GM19467 (cell line): ENCODE measurements around the gene RNASE8.

ENCODE experiments used
- ATAC-seq: cut with Tn5 transposase; IDR thresholded peaks from one replicate; pipeline ENCODE4 v1.9.1; 2021; ENCODE audit warnings: mild to moderate bottlenecking, moderate library complexity; ENCODE audit not compliant: unreplicated experiment

RNASE8 gene

GRCh38 chr14:21050597-21050996 lies 7.0 kb upstream of the RNASE8 start:
- no peak for ATAC-seq

- no peak for ATAC-seq
Measured at GRCh38 chr14:21053184-21054122, 4.2 kb upstream of the RNASE8 start.

DNA sequence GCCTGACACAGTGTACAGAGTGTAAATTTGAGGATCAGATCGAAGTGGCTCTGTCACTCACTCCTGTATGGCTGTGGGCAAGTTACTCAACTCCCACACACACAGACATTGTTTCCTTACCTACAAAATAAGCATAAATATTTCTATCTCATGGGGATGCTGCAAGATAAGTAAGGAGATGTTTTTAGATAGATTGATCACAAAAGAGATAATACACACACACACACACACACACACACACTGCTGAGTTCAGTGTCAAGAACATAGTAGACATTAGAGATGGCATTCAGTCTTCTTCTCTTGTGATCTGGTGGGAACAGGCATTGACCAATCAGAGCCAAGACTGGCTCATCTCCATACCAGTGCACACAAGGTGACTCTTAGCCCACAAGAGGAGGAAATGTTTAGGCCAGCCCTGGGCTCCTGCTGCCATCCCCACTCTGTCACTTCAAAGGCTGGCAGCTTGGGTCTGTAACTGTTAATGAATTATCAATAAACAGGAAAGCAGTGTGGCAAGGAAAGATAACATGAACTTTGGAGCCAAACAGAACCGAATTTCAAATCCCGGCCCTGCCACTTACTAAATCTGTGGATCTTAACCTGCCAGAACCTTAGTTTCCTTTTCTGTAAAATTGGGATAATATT lies 3.4 kb upstream of the RNASE8 start:
- no peak for ATAC-seq

- no peak for ATAC-seq
Measured at GRCh38 chr14:21054768-21055145, 2.9 kb upstream of the RNASE8 start.

GRCh38 chr14:21055432-21056117 lies 2.0 kb upstream of the RNASE8 start:
- ATAC-seq: no peak

DNA sequence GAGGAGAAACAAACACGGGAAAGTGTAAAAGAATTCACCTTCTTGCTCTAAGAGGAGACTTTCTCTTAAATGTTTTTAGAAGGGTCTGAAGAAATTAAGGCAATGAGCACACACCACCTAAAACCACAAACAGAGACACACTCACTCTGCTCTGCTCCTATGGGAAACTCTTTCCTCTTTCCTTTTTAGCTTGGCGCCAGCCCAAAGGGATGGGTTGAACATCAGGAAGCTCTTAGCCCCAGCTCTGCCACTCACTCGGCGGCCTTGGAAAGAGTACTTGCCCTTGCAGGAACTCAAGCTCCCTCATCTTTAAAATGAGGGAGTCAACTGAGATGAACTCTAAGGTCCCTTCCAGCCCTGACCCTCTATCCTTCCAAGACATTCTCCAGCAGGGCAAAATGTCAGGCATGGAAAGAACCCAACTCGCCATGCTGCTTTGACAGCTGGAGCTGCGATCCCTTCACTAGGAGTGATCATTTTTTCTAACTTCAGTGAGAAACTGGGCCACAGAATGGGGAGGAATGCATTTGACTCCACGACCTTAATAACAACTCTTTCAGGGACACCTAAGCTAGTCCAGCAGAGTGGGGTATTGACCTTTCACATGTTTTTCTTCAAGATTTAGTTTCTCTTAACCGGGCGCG lies 980 bp upstream of the RNASE8 start:
- no peak for ATAC-seq

DNA sequence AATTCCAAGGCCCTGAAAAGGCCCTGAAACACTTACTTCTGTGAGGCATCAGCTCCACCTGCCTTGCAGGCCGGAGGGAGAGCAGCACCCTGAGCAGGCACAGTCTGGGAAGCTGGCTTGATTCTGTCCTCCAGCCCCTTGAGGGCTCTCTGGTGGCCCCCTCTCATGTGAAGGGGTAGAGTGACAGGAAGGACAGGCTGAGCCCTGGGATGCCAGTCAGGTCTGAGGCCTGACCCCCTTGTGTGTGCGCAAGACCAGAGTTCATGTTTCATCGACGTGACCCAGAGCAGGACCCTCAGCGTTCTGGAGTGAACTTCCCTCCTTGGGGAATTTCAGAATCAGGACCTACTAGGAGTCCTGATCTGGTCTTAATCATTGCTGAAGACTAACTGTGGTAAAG lies 1.3 kb downstream of the RNASE8 start:
- no peak for ATAC-seq

- no peak for ATAC-seq
Measured at GRCh38 chr14:21059842-21060613, 2.4 kb downstream of the RNASE8 start.

GRCh38 chr14:21060614-21061346 lies 3.2 kb downstream of the RNASE8 start:
- no peak for ATAC-seq

- no peak for ATAC-seq
Measured at GRCh38 chr14:21061347-21061668, 3.7 kb downstream of the RNASE8 start.

- ATAC-seq: no peak
Measured at GRCh38 chr14:21063479-21063878, 5.9 kb downstream of the RNASE8 start.

DNA sequence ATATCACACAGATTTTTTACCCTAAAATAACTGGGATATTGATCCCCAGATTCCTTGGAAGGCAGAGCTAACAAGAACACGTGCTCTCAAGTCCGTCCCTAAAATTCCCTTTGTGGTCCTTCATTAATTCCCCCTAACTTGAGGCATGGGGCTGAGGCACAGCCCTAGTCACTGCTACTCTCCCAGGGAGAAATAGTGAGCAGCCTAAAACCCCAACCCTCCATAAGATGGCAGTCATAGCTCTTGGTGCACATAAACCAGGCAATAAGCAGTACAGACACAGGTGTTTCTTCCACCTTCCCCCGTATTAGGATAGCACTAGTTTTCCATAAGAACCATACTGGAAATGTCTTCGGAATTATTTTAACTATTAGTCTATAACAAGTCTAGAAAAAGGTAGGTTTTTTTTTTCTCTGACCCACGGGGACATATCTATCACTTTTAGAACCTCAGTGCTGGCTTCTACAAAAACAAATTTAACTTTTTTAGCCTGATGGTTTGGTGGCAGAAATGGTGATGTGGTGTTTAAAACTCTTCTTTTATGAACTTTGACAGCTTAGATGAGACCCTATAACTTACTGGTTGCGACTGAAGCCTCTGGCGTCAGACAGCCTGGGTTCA lies 9.4 kb downstream of the RNASE8 start:
- no peak for ATAC-seq

GRCh38 chr14:21068521-21069387 lies 11.1 kb downstream of the RNASE8 start:
- no peak for ATAC-seq

DNA sequence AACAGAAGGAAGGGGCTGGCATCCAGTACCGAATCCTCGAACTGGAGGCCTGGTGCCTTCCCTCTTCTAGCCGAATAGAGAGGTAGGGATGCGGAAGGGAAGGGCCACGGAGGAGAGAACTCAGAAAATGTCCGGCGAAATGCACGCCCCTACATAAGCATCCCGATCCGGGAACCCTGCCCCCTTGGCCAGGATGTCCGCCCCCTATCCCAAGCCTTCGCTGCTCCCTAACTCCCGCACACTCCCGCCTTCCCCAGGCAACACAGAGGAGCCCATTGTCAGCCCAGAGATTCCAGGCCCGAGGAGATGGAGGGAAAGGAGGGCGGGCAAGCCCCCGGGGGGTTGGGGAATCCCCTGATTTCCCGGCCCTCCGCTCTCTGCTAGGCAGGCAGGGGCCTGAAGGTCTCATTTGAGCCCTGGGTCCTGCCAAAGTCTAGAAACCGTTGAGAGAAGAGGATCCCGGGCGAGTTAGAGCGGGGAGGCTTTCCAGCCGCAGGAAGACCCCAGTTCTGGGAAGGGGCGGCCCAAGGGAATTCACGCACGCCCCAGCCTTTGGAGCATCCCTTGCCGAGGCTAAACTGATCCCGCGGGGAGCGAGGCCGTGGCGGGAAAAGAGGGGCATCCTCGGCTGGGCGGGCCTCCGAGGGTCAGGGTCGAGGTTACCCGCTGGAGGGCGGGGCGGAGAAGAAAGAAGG lies 11.9 kb downstream of the RNASE8 start:
- ATAC-seq: no peak

- no peak for ATAC-seq
Measured at GRCh38 chr14:21070083-21070609, 12.5 kb downstream of the RNASE8 start, which contains the start of gene ARHGEF40. ARHGEF40 (plus strand) TSS chr14:21070304; CDS start chr14:21070397, 93 bp downstream.

DNA sequence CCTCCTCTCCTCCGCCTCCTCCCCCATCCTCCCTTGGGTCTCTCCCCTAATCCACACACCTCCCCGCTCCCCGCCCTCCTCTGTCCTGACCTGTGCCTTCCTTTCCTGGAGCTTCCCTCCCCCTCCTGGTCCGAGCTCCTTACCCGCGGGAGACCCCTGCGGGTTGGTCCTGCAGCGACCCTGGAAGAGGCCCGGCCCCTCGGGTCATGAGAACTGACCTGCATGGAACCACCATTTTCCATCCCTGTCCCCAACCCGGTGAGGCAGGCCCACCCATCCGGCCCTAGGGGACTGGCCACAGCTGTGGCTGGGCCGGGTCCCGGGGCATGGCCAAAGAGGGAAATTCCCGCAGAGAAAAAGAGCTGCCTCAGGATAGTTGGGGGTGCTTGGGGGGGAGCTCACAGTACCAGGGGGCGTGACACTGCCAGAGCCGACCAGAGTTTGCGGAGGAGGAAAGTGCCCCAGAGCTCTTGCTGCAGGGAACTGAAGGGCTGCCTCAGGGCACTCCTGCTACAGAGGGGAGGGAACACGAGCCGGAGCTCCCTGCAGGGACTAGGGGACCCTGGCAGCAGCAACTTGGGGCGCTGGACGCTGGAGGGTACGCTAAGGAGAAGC lies 13.1 kb downstream of the RNASE8 start:
- ATAC-seq: no peak
